HEK293 (cell line): ENCODE data around the gene NR3C2.

ENCODE experiments used
- CTCF ChIA-PET: fragments of 350-600 bp; formaldehyde crosslinking; extraction: SDS; loops from one replicate; lab custom pipeline; 2021; ENCODE audit warnings: antibody characterized with exemption; lab: Yijun Ruan, JAX
- POLR2A ChIA-PET: fragments of 300-600 bp; formaldehyde crosslinking; extraction: SDS; loops from one replicate; lab custom pipeline; 2020; ENCODE audit warnings: antibody characterized with exemption, inconsistent platforms; lab: Yijun Ruan, JAX
- H3K27ac ChIP-seq: fragments of 200-500 bp; sonication (Bioruptor generic); 2 replicates; pipeline ENCODE4 v1.5.1; 2014; ENCODE audit warnings: low read depth, low read length, control low read depth, inconsistent platforms; ENCODE audit errors: extremely low read depth
- H3K36me3 ChIP-seq, 2 experiments: fragments of 200-500 bp in 1 of 2; sonication (Bioruptor generic) in 1 of 2; 1 replicate in 1 of 2; 2 replicates in 1 of 2; pipeline ENCODE4 v1.5.1; 2014 to 2017; ENCODE audit warnings: inconsistent platforms in 2 of 2, low read length in 2 of 2; ENCODE audit not compliant: control insufficient read depth in 2 of 2, insufficient read depth in 1 of 2
- H3K4me1 ChIP-seq: fragments of 200-500 bp; sonication (Bioruptor generic); 2 replicates; pipeline ENCODE4 v1.5.1; 2014; ENCODE audit warnings: mild to moderate bottlenecking, low read length, inconsistent platforms; ENCODE audit not compliant: control insufficient read depth, insufficient read depth
- H3K4me3 ChIP-seq: 2 replicates; pipeline ENCODE4 v1.5.1; 2011; ENCODE audit warnings: low read depth, mild to moderate bottlenecking, control low read depth, low read length, moderate library complexity
- H3K9me3 ChIP-seq: fragments of 200-500 bp; sonication (Bioruptor generic); 2 replicates; pipeline ENCODE4 v1.5.1; 2014; ENCODE audit warnings: low read depth, low read length, inconsistent platforms; ENCODE audit not compliant: control insufficient read depth, insufficient read depth
- GFI1B ChIP-seq: fragments of 450-650 bp; formaldehyde crosslinking; IDR thresholded peaks from 2 replicates; pipeline ENCODE4 v1.5.1; 2016; ENCODE audit warnings: missing biosample characterization, missing genetic modification characterization
- GLIS1 ChIP-seq: fragments of 450-650 bp; formaldehyde crosslinking; IDR thresholded peaks from 2 replicates; pipeline ENCODE4 v1.5.1; 2016; ENCODE audit warnings: missing biosample characterization, missing genetic modification characterization
- HOXC10 ChIP-seq: sonication (generic); formaldehyde crosslinking; IDR thresholded peaks from 2 replicates; pipeline ENCODE4 v1.8.1; 2023; ENCODE audit warnings: mild to moderate bottlenecking, missing genetic modification reagents
- PRDM1 ChIP-seq: fragments of 450-650 bp; formaldehyde crosslinking; IDR thresholded peaks from 2 replicates; pipeline ENCODE4; 2016; ENCODE audit warnings: missing biosample characterization, missing genetic modification characterization
- REPIN1 ChIP-seq: fragments of 450-650 bp; formaldehyde crosslinking; IDR thresholded peaks from 2 replicates; pipeline ENCODE4 v1.5.1; 2017; ENCODE audit warnings: missing biosample characterization, missing genetic modification characterization, low read depth
- SETDB1 ChIP-seq: IDR thresholded peaks from one replicate; pipeline ENCODE4 v1.6.1; 2017; ENCODE audit warnings: mild to moderate bottlenecking, low read length, moderate library complexity, mixed read lengths; ENCODE audit not compliant: insufficient read length
- TCF7L2 ChIP-seq: IDR thresholded peaks from 2 replicates; pipeline ENCODE4 v1.6.1; 2011; ENCODE audit warnings: low read depth, mild to moderate bottlenecking, inconsistent platforms, low read length, moderate library complexity, borderline replicate concordance
- ZBTB17 ChIP-seq: fragments of 450-650 bp; formaldehyde crosslinking; IDR thresholded peaks from 2 replicates; pipeline ENCODE4 v1.5.1; 2016; ENCODE audit warnings: missing biosample characterization, missing genetic modification characterization
- ZBTB20 ChIP-seq: fragments of 450-650 bp; formaldehyde crosslinking; IDR thresholded peaks from 2 replicates; pipeline ENCODE4 v1.5.1; 2016; ENCODE audit warnings: missing biosample characterization, missing genetic modification characterization
- ZNF184 ChIP-seq: fragments of 450-650 bp; IDR thresholded peaks from 2 replicates; pipeline ENCODE4 v1.5.1; 2018; ENCODE audit warnings: missing biosample characterization, mild to moderate bottlenecking, missing genetic modification characterization
- ZNF211 ChIP-seq: fragments of 450-650 bp; formaldehyde crosslinking; IDR thresholded peaks from 2 replicates; pipeline ENCODE4 v1.5.1; 2016; ENCODE audit warnings: low read depth, missing biosample characterization, missing genetic modification characterization
- ZNF311 ChIP-seq: fragments of 450-650 bp; formaldehyde crosslinking; IDR thresholded peaks from 2 replicates; pipeline ENCODE4 v1.5.1; 2017; ENCODE audit warnings: missing biosample characterization, missing genetic modification characterization, borderline replicate concordance
- ZNF324 ChIP-seq: fragments of 450-650 bp; formaldehyde crosslinking; IDR thresholded peaks from 2 replicates; pipeline ENCODE4 v1.5.1; 2016; ENCODE audit warnings: missing biosample characterization, missing genetic modification characterization
- ZNF426 ChIP-seq: fragments of 450-650 bp; formaldehyde crosslinking; IDR thresholded peaks from 2 replicates; pipeline ENCODE4 v1.5.1; 2017; ENCODE audit warnings: missing biosample characterization, missing genetic modification characterization, mild to moderate bottlenecking, inconsistent platforms, moderate library complexity
- ZNF501 ChIP-seq: fragments of 450-650 bp; formaldehyde crosslinking; IDR thresholded peaks from 2 replicates; pipeline ENCODE4 v1.5.1; 2016; ENCODE audit warnings: missing biosample characterization, missing genetic modification characterization
- ZNF521 ChIP-seq: fragments of 450-650 bp; formaldehyde crosslinking; IDR thresholded peaks from 2 replicates; pipeline ENCODE4 v1.5.1; 2017; ENCODE audit warnings: missing biosample characterization, mild to moderate bottlenecking, missing genetic modification characterization
- ZNF530 ChIP-seq: fragments of 450-650 bp; formaldehyde crosslinking; IDR thresholded peaks from 2 replicates; pipeline ENCODE4 v1.5.1; 2016; ENCODE audit warnings: low read depth, missing biosample characterization, missing genetic modification characterization
- ZNF776 ChIP-seq: fragments of 450-650 bp; formaldehyde crosslinking; IDR thresholded peaks from 2 replicates; pipeline ENCODE4 v1.5.0; 2017; ENCODE audit warnings: missing biosample characterization, missing genetic modification characterization, borderline replicate concordance
- ZNF777 ChIP-seq: fragments of 450-650 bp; formaldehyde crosslinking; IDR thresholded peaks from 2 replicates; pipeline ENCODE4 v1.5.1; 2017; ENCODE audit warnings: missing biosample characterization, missing genetic modification characterization, borderline replicate concordance
- ZNF791 ChIP-seq: fragments of 450-650 bp; formaldehyde crosslinking; IDR thresholded peaks from 2 replicates; pipeline ENCODE4 v1.5.1; 2016; ENCODE audit warnings: missing biosample characterization, missing genetic modification characterization
- TF ChIP-seq, protein P1 (sequence below): fragments of 450-650 bp; formaldehyde crosslinking; IDR thresholded peaks from 2 replicates; pipeline ENCODE4 v1.5.1; 2016; ENCODE audit warnings: missing biosample characterization, missing genetic modification characterization
- TF ChIP-seq, protein P2 (sequence below): fragments of 450-650 bp; formaldehyde crosslinking; IDR thresholded peaks from 2 replicates; pipeline ENCODE4 v1.5.1; 2016; ENCODE audit warnings: missing biosample characterization, missing genetic modification characterization
- TF ChIP-seq, protein P3 (sequence below): fragments of 450-650 bp; formaldehyde crosslinking; IDR thresholded peaks from 2 replicates; pipeline ENCODE4 v1.5.1; 2017; ENCODE audit warnings: missing biosample characterization, missing genetic modification characterization
- TF ChIP-seq, protein P4 (sequence below): fragments of 450-650 bp; formaldehyde crosslinking; IDR thresholded peaks from 2 replicates; pipeline ENCODE4 v1.5.1; 2016; ENCODE audit warnings: missing biosample characterization, missing genetic modification characterization, low read depth
- TF ChIP-seq, protein P5 (sequence below): fragments of 450-650 bp; formaldehyde crosslinking; IDR thresholded peaks from 2 replicates; pipeline ENCODE4 v1.5.1; 2017; ENCODE audit warnings: missing biosample characterization, missing genetic modification characterization

The NR3C2 gene

DNA sequence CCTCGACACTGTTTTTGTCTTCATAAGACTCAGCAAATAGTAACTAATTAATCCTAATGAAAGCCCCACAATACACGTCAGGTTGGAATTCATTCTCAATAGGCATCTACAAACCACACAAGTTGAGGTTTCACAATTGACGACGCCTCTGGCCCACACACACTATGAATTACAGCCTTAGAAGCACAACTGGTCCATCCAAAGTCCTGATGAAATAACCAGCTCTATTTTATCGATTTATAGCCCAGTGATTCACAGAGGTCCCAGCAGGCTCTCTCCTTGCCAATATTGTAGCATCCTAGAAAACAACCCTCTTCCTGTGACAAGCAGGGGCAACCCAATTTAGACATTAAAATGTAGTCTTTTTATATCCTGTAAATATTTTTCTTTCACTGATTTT, 112.1 kb downstream of the NR3C2 start:
- Histone ChIP-seq H3K36me3 (no peaks in the 10 kb centered on the region), H3K9me3 (no peaks in the 10 kb centered on the region), H3K4me1 (no peaks in the 10 kb centered on the region), H3K27ac (no peak overlapping the region), H3K4me3 (no peak overlapping the region)
- ChIA-PET CTCF (no interaction called here), POLR2A (no interaction called here)
- TF ChIP-seq PRDM1 (tag by site-specific recombination) (no peak), ZNF791 (tag by site-specific recombination) (no peak), ZNF311 (tag by site-specific recombination) (no peak), ZNF324 (no peak), SETDB1 (no peak)
- TF ChIP-seq, protein P1, sequence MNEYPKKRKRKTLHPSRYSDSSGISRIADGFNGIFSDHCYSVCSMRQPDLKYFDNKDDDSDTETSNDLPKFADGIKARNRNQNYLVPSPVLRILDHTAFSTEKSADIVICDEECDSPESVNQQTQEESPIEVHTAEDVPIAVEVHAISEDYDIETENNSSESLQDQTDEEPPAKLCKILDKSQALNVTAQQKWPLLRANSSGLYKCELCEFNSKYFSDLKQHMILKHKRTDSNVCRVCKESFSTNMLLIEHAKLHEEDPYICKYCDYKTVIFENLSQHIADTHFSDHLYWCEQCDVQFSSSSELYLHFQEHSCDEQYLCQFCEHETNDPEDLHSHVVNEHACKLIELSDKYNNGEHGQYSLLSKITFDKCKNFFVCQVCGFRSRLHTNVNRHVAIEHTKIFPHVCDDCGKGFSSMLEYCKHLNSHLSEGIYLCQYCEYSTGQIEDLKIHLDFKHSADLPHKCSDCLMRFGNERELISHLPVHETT (tag by site-specific recombination): no peak
- TF ChIP-seq, protein P2, sequence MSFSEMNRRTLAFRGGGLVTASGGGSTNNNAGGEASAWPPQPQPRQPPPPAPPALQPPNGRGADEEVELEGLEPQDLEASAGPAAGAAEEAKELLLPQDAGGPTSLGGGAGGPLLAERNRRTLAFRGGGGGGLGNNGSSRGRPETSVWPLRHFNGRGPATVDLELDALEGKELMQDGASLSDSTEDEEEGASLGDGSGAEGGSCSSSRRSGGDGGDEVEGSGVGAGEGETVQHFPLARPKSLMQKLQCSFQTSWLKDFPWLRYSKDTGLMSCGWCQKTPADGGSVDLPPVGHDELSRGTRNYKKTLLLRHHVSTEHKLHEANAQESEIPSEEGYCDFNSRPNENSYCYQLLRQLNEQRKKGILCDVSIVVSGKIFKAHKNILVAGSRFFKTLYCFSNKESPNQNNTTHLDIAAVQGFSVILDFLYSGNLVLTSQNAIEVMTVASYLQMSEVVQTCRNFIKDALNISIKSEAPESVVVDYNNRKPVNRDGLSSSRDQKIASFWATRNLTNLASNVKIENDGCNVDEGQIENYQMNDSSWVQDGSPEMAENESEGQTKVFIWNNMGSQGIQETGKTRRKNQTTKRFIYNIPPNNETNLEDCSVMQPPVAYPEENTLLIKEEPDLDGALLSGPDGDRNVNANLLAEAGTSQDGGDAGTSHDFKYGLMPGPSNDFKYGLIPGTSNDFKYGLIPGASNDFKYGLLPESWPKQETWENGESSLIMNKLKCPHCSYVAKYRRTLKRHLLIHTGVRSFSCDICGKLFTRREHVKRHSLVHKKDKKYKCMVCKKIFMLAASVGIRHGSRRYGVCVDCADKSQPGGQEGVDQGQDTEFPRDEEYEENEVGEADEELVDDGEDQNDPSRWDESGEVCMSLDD (tag by site-specific recombination): no peak

DNA sequence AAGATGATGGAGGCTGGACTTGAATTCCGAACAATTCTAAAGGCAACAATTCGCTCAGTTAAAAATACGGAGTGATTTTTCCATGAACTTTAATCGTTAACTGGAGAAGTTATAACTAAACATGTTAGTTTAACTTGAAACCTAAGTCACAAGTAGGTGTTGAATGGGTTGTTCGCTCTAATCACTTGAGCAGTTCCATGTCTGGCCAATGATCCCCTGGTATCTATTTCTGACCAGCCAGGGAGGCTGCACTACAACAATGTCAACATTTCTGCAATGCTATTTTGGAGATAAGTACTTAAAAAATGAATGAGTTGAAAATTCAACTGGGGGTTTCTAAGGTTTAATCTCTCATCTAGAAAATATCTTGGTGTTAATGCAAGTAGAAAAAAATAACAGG, 112.5 kb downstream of the NR3C2 start:
- Histone ChIP-seq H3K9me3 (no peaks in the 10 kb centered on the region), H3K4me1 (no peaks in the 10 kb centered on the region), H3K27ac (no peak overlapping the region), H3K4me3 (no peak overlapping the region), H3K36me3 (no peaks in the 10 kb centered on the region)
- POLR2A ChIA-PET: no interaction called here
- TF ChIP-seq GLIS1 (tag by site-specific recombination): no peak
- no peak for TF ChIP-seq ZNF184 (tag by site-specific recombination)
- TF ChIP-seq, protein P3, sequence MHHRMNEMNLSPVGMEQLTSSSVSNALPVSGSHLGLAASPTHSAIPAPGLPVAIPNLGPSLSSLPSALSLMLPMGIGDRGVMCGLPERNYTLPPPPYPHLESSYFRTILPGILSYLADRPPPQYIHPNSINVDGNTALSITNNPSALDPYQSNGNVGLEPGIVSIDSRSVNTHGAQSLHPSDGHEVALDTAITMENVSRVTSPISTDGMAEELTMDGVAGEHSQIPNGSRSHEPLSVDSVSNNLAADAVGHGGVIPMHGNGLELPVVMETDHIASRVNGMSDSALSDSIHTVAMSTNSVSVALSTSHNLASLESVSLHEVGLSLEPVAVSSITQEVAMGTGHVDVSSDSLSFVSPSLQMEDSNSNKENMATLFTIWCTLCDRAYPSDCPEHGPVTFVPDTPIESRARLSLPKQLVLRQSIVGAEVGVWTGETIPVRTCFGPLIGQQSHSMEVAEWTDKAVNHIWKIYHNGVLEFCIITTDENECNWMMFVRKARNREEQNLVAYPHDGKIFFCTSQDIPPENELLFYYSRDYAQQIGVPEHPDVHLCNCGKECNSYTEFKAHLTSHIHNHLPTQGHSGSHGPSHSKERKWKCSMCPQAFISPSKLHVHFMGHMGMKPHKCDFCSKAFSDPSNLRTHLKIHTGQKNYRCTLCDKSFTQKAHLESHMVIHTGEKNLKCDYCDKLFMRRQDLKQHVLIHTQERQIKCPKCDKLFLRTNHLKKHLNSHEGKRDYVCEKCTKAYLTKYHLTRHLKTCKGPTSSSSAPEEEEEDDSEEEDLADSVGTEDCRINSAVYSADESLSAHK (tag by site-specific recombination): no peak
- no peak for TF ChIP-seq GFI1B (tag by site-specific recombination)
- TF ChIP-seq ZNF426 (tag by site-specific recombination): no peak
- TF ChIP-seq ZBTB17 (tag by site-specific recombination): no peak
- TF ChIP-seq ZNF777: no peak
- CTCF ChIA-PET: no interaction called here

DNA sequence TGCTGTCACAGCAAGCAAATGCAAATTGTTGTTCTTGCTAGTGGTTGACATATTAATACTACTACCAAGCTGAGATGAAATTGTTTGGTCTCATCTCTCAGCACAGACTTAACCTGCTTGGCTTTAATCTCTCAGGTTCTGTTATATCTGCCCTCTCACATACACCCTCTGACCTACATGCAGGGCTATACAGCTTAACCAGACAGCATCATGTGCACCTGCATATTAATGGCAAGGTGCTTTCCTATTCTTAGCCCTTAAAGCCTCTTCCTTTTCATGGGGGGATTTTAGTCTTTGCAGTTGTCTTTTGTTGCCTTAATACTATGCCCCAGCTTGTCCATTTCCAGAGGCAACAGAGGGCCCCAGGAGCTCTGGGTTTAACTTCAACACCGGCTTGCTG, 114.5 kb downstream of the NR3C2 start:
- POLR2A ChIA-PET: no interaction called here
- Histone ChIP-seq H3K4me3 (no peak overlapping the region), H3K36me3 (no peaks in the 10 kb centered on the region), H3K27ac (no peak overlapping the region), H3K4me1 (no peaks in the 10 kb centered on the region), H3K9me3 (no peaks in the 10 kb centered on the region)
- CTCF ChIA-PET: no interaction called here
- TF ChIP-seq TCF7L2: no peak
- no peak for TF ChIP-seq ZNF530
- no peak for TF ChIP-seq ZNF776 (tag by site-specific recombination)
- no peak for TF ChIP-seq ZNF211 (tag by site-specific recombination)
- no peak for TF ChIP-seq ZBTB20
- TF ChIP-seq REPIN1 (tag by site-specific recombination): no peak
- TF ChIP-seq ZNF501 (tag by site-specific recombination): no peak
- TF ChIP-seq, protein P4, sequence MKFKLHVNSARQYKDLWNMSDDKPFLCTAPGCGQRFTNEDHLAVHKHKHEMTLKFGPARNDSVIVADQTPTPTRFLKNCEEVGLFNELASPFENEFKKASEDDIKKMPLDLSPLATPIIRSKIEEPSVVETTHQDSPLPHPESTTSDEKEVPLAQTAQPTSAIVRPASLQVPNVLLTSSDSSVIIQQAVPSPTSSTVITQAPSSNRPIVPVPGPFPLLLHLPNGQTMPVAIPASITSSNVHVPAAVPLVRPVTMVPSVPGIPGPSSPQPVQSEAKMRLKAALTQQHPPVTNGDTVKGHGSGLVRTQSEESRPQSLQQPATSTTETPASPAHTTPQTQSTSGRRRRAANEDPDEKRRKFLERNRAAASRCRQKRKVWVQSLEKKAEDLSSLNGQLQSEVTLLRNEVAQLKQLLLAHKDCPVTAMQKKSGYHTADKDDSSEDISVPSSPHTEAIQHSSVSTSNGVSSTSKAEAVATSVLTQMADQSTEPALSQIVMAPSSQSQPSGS: no peak
- TF ChIP-seq, protein P5, sequence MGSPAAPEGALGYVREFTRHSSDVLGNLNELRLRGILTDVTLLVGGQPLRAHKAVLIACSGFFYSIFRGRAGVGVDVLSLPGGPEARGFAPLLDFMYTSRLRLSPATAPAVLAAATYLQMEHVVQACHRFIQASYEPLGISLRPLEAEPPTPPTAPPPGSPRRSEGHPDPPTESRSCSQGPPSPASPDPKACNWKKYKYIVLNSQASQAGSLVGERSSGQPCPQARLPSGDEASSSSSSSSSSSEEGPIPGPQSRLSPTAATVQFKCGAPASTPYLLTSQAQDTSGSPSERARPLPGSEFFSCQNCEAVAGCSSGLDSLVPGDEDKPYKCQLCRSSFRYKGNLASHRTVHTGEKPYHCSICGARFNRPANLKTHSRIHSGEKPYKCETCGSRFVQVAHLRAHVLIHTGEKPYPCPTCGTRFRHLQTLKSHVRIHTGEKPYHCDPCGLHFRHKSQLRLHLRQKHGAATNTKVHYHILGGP (tag by site-specific recombination): no peak
- TF ChIP-seq ZNF521 (tag by site-specific recombination): no peak
- TF ChIP-seq HOXC10: no peak
